Brain microvascular endothelial cell (primary cell): ENCODE measurements around the gene CCDC102A.
A peak's percentile ranks its signal among the peaks of the same experiment; 100 is the strongest.

Experiments used
- DNase-seq: peaks from one replicate; pipeline ENCODE4 v3.0.0-alpha.2; 2020
- H3K27ac ChIP-seq: fragments of 250-450 bp; sonication (Bioruptor Pico); 2 replicates; pipeline ENCODE4 v1.5.1; 2020; ENCODE audit warnings: mild to moderate bottlenecking, moderate library complexity
- H3K27me3 ChIP-seq: fragments of 250-450 bp; sonication (Bioruptor Pico); replicated peaks from 2 replicates; pipeline ENCODE4 v1.5.1; 2020; ENCODE audit warnings: mild to moderate bottlenecking
- H3K36me3 ChIP-seq: fragments of 250-450 bp; sonication (Bioruptor Pico); replicated peaks from 2 replicates; pipeline ENCODE4 v1.5.1; 2020; ENCODE audit warnings: mild to moderate bottlenecking
- H3K4me3 ChIP-seq: 2 replicates; pipeline ENCODE4 v1.5.1; 2011; ENCODE audit warnings: low read depth, mild to moderate bottlenecking, control low read depth, low read length, moderate library complexity
- CTCF ChIP-seq: IDR thresholded peaks from 2 replicates; pipeline ENCODE4 v1.5.1; 2011; ENCODE audit warnings: low read depth, mild to moderate bottlenecking, moderate library complexity, low read length, control low read depth, inconsistent platforms; ENCODE audit errors: missing control alignments
- in situ Hi-C: cut with HindIII; loops from 2 replicates; pipeline ENCODE4 v1.10.0; 2017; ENCODE audit warnings: low sequenced_read_pairs, low pct_ligation_motif_present

The CCDC102A gene

GRCh38 chr16:57493767-57494166, 42.6 kb downstream of the CCDC102A start:
- H3K27ac ChIP-seq, result no peak overlapping the region
- no peaks in the 10 kb centered on the region for H3K36me3 ChIP-seq
- no peak for DNase-seq
- in situ Hi-C loops, result no loop called here
- TF ChIP-seq CTCF, result no peak
- no peaks in the 10 kb centered on the region for H3K27me3 ChIP-seq
- H3K4me3 ChIP-seq, result no peak overlapping the region

- no peak overlapping the region for H3K27ac ChIP-seq
- H3K36me3 ChIP-seq, result no peaks in the 10 kb centered on the region
- no peak overlapping the region for H3K4me3 ChIP-seq
- in situ Hi-C loops, result no loop called here
- H3K27me3 ChIP-seq, result no peaks in the 10 kb centered on the region
- TF ChIP-seq CTCF, result no peak
- no peak for DNase-seq
Observed at GRCh38 chr16:57489229-57489628, 47.1 kb downstream of the CCDC102A start.

GRCh38 chr16:57486858-57487834, 49.2 kb downstream of the CCDC102A start:
- DNase-seq, result no peak
- H3K27ac ChIP-seq, result no peak overlapping the region

GRCh38 chr16:57485916-57486857, 50.2 kb downstream of the CCDC102A start, which contains the start of gene DOK4:
Gene DOK4 (minus strand): TSS chr16:57486493. CDS start chr16:57479507, 6,986 bp downstream.
- Histone ChIP-seq H3K27me3 (no peaks in the 10 kb centered on the region), H3K36me3 (no peaks in the 10 kb centered on the region), H3K27ac (no peak within 1 kb of the TSS), H3K4me3 (peak within 1 kb of the TSS; percentile 68)
- in situ Hi-C loops, result no loop called here
- TF ChIP-seq CTCF, result no peak
- DNase-seq, result peak; percentile 48

More at GRCh38 chr16:57486858-57487834, 49.2 kb downstream of the CCDC102A start:
- no peak overlapping the region for H3K4me3 ChIP-seq
- no peaks in the 10 kb centered on the region for H3K36me3 ChIP-seq
- no peak for TF ChIP-seq CTCF
- no peaks in the 10 kb centered on the region for H3K27me3 ChIP-seq
- in situ Hi-C loops, result no loop called here

- no peak for TF ChIP-seq CTCF
- no peaks in the 10 kb centered on the region for H3K36me3 ChIP-seq
- in situ Hi-C loops, result no loop called here
- H3K27me3 ChIP-seq, result no peaks in the 10 kb centered on the region
- no peak for DNase-seq
- no peak overlapping the region for H3K27ac ChIP-seq
- peak overlapping the region; percentile 68 for H3K4me3 ChIP-seq
Observed at GRCh38 chr16:57485091-57485915, 51.1 kb downstream of the CCDC102A start.
